ENCODE measurements around the gene PTPN5.

Gene PTPN5

DNA sequence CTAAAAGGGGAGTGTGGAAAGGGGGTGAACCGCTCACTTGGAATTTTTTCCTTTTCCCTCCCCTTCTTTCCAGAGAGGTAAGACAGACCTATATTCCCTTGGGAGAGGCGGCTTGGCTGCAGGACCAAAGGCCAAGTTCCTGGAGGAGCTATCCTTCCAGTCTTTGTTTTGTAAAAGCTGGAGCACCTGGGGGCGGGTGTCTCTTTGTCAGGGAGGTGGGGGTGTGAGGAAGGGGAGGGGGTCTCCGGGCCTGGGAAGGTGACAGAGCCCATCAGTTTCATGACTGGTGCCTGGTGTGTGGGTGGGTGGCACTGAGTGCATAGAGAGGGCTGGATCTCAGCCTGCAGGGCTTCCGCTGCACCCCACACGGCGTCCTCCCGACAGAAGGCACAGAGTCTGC, 18.5 kb downstream of the PTPN5 start:
- DNase-seq (ENCODE audit: low read depth): no peak

DNA sequence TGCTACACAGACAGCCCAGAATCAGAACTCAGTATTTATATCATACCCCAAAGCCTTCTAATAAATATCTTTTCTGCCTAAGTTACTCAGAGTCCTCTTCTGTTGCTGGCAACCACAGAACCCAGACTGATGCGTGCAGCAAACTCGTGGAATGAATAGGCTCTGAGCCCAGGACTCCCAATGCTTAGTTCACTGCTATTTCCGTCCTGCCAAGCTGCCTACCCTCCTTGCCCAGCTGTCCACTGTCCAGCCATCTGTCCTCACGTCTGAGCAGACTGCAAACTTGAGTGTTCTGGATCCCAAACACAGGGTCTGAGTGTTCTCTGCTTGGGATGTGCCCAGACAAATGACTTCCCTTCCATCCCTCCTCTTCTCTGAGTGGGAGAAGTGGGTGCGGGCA, 19.4 kb downstream of the PTPN5 start:
- no peak for DNase-seq (ENCODE audit: low read depth)

DNA sequence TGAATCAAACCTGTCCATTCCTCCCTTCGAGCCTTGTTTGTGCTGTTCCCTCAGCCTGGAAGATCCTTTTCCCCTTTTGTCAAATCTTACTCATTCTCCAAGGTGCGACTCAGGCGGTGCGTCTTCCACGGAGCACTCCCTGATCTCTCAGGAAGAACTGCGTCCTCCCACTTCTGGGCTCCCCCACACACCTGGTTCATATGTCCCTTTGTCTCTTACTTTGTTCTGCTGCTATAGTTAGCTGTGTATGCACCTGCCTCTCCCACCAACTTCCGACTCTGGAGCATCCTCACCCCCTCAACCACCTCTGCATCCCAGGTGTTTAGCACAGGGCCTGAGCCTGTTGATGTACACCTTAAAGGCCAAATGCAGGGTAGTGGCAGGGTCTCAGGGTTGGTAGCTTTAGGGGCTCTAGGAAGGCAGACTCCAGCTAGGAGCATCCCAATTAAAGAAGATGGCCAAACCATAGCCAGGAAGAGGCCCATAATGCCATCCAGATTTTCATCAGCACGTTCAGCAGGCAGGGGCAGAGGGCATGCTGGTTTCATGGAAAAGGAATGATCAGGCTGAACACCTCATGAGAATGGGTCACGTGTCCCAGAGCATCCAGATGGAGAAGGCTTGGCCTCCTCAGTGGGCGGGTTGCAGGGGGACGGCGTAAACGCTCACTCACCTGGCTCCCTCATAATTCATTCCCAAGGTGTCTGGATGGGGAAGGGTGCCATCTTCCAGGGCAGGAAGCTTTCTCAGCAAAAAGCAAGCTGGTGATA, 20.1 kb downstream of the PTPN5 start:
- DNase-seq (ENCODE audit: low read depth): no peak

DNA sequence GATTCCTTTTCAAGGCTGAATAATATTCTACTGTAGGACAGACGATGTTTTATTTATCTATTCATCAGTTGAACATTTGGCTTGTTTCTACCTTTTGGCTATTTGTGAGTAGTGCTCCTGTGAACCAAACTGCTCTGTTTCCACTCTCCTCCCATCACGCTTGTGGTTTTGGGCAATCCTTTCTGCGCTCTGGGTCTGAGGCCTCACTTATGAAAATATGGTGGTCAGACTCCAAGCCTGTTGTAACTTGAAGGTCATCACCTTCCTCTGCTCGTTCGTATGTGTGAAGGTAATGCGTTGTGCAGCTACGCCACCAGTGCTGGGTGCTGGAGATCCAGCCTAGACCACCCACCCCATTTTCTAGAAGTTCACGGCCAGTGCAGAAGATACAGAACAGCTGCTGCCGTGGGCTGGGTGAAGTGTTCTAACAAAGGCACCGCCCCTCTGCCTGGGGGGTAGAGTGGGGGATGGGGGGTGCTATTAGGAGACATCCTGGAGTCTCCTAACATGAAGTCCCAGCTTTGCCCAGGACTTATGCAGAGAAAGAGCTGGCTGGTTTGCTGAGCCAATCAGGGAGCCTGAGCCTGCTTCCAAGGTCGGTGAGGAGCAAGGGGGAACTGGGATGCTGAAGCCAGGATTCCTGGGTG, 21.0 kb downstream of the PTPN5 start:
- DNase-seq (ENCODE audit: low read depth): no peak

- no peak for DNase-seq (ENCODE audit: low read depth)
These were observed 21.7 kb downstream of the PTPN5 start for GRCh38 chr11:18769802-18770456.

DNA sequence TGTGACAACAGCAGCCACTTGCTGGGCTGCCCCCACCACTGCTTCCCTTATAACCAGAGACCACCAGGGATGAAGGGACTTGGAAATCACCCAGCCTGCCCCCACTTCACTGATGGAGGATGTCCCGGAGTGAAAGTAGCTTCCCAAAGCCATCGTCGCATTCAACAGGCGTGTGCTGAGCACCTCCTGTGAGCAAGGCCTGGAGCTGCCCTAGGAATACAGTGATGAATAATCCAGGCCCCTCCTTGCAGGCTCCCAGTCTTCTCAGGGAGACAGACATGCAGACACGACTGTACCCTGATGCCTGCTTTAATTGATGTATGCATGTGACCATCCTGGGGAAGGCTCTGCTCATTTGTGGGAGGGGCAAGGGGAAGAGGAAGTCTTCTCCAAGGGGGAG, 22.6 kb downstream of the PTPN5 start:
- no peak for DNase-seq (ENCODE audit: low read depth)

- DNase-seq (ENCODE audit: low read depth): no peak
These were observed 23.1 kb downstream of the PTPN5 start for GRCh38 chr11:18768472-18768901.

DNA sequence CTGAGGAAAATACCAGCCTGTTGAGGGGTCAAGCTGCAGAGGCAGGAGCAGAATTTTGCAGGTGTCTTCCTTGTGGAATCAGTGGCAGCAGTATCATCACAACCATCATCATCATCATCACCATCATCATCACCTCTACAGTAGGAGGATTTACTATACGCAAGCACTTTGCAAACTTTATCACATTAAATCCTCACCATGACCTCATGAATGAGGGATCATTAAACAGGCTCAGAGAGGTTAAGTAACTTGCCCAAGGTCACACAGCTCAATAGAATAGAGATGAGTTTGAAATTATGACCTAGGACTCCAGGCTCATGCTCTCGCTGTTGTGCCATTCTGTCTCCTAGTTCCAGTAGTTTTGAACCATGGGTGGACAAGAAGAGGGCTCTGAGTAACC, 25.6 kb downstream of the PTPN5 start:
- DNase-seq (ENCODE audit: low read depth): no peak

DNA sequence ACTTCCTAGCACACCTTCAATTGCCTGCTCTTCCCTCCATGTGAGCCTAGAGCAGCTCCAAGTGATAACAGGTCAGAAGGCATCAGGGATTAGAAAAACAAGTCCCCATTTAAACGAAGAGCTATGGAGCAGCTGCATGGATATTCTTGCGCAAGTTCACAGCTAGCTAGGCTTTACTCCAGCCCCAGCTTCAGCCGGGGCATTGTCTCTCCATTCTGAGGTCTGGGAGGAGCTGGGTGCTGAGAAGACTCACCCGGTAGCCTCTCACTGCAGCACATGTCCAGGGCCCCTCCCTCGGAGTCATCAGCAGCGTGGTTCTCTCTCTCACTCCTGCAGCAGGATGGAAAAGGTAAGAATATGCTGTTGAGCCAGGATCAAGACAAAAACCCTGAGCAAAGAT, 26.0 kb downstream of the PTPN5 start:
- no peak for DNase-seq (ENCODE audit: low read depth)

- DNase-seq (ENCODE audit: low read depth): no peak
These were observed 29.9 kb downstream of the PTPN5 start for GRCh38 chr11:18761741-18762140.

DNA sequence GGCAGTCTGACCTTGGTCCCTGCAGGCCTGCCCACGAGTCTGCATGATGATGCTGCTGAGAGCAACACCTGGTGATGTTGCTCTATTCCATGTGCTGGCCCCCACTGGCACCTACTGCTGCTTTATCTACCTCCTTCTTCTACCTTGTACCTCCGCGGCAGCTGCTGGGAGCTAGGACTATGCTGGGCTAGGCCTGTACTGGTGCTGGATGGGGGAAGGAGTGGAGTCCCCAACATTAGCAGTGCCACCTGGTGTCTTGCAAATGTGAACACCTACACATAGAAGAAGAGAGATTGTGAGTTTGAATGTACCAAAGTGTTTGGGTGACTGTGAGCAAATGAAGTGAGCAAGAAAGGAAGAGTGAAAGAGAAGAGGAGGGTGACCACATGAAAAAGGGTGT, 30.5 kb downstream of the PTPN5 start:
- DNase-seq (ENCODE audit: low read depth): no peak

GRCh38 chr11:18757811-18758210, 33.8 kb downstream of the PTPN5 start:
- DNase-seq (ENCODE audit: low read depth): no peak

DNA sequence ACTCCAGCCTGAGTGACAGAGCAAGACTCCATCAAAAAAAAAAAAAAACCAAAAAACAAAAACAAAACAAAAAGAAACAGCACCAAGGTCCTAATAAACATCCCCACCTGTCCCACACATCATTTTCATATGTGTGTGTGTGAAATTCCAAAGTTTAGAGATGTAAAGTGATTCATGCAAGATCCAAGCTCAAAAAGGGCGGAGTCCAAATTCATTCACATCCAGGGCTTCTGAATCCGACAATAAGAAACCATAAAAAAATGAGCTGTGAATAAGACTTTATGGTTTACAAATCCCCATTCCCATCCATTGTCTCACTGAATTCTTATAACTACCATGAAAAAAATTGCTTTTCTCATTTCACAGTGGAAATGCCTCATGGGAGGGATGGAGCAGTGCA, 34.7 kb downstream of the PTPN5 start:
- no peak for DNase-seq (ENCODE audit: low read depth)

DNA sequence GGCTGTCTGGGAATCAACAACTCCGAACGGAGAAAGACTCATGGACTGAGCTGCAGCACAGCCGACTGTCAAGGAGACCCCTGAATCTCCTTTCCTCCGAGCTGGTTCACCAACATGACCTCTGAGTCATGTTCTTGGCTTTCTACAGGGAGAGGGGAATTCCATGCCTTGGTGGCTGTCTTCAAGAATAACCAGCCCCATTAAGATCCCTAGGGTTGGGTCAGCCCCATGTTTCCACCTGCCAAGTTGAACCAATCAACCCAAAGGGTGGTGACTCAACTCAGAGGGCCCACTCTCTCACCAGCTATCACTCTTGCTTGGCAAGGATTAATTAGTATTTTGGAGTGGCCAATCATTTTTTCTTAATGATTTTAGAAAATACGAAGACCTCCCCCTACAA, 37.3 kb downstream of the PTPN5 start:
- DNase-seq (ENCODE audit: low read depth): no peak

DNA sequence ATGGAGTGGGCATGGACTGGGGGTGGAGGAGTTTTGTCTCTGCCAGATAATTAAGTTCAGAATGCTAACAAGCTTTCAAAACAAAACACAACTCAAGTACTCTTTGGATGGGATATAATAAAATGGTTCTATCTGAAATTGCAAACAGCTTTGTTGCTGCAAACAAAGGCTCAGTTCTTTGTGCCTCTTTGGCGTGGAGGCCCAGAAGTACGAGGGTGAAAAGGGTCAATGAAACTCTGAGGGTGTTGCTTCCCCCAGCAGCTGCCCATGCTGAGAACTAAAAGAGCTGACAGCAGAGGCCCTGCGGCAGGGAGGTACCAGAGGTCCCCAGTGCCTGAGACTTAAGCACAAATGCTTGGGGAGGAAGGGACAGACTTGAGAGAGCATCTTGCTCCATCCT, 39.1 kb downstream of the PTPN5 start:
- no peak for DNase-seq (ENCODE audit: low read depth)

DNA sequence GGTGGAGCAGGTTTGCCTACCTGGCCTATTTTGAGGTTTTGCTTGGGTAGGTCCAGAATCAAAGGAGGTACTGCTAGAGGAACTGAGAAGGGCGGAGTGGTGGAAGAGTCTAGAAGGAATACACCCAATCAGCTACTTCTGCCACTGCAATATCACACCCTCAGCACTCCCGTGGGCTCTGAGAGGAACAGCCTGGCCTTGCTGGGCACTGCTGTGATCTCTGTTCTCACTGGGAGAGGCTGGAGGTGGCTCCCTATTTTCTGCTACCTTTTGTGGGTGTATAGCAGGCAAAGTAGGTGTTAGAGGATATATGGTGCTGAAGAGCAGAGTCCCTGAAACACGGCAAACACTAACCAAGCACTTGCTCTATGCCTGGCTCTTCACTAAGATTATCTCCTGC, 40.7 kb downstream of the PTPN5 start:
- DNase-seq (ENCODE audit: low read depth): no peak

DNA sequence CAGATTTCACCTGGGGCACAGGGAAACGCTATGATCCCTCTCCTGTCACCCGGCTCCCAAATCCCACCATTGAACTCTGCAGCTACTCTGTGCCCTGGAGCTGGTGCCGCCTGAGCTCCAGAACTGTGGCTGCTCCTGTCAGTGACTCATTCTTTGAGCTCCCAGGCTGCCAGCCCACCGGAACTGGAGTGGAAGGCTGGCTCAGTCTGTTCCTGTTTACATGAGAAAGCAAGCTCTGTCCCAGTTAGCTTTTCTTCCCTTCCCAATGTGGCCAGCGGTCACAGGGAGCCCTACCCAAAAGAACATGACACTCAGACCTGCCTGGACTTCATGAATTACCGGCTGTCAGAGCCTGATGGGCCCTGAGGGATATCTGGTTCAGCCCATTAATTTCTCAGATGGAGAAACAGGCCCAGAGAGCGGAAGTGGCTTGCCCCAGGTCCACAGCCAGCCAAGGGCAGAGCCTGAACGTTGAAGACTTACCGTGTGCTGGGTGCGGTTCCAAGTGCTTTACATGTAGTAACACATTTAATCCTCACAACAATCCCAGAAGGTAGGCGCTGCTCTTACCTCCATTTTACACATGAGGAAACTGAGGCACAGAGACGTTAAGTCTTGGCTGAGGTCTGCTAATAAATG, 41.8 kb downstream of the PTPN5 start:
- no peak for DNase-seq (ENCODE audit: low read depth)

GRCh38 chr11:18748766-18749365, 42.7 kb downstream of the PTPN5 start:
- no peak for DNase-seq (ENCODE audit: low read depth)

DNA sequence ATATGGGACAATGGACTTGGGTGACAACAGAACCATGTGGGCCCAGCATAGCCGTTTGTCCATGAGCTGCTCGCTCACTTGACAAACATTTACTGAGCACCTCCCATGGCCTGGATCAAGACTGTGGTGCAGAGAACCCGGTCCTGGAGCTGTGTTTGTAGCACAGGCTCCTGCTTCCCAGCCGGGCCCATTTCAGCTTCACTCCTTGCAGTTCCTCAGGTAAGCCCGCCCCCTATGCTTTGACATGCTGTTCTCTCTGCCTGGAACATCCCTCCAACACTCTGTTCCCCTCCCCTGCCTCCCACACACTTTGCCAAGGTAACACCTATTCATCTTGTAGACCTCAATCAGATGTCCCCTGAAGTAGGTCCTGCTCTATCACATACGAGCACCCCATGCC, 46.3 kb downstream of the PTPN5 start:
- DNase-seq (ENCODE audit: low read depth): no peak

DNA sequence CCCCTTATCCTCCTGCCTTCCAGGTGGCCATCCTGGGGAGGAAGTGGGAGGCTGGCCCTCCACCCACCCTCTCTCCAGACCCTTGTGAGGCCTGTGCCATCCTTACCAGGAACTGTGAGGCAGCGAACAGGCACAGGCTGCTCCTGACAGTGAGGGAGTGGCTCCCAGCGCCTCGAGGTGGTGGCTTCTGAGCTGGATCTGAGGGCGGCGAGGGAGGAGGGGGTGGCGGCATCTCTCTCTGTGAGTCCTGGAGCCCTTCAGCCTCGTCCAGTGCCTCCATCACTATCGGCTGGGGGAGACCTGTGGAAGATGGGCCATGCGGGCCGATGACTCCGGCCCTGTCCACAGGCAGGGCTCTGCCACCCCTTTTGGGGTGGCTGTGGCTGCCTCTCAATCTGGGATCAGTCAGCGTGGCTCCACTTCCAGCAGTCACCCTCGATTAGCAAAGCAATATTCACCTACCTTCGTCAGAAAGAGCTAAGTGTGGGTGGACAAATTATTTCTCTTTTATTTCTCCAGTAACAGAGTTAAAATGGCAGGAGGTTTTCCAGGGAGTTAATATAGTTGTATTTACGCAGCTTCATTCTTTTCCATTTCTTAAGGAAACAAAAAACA, 47.6 kb downstream of the PTPN5 start:
- no peak for DNase-seq (ENCODE audit: low read depth)

DNA sequence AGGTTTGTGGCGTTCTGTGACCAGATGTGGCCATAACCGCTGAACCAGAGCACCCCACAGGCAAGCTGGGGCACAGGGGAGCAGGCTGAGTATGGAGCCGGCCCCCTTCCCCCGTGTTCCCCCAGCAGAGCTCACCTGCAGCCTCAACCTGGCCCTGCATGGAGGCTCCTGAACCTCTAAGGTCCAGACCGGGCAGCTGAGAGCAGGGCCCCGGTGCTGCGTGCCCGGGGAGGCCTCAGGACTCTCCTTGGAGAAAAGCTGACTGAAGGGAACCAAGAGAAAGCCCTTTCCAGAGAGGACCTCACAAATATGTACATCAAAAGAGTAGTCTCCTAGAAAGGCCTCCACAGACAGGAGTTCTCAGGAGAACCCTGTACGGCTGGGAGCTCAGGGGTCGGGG, 48.2 kb downstream of the PTPN5 start:
- DNase-seq (ENCODE audit: low read depth): no peak

DNA sequence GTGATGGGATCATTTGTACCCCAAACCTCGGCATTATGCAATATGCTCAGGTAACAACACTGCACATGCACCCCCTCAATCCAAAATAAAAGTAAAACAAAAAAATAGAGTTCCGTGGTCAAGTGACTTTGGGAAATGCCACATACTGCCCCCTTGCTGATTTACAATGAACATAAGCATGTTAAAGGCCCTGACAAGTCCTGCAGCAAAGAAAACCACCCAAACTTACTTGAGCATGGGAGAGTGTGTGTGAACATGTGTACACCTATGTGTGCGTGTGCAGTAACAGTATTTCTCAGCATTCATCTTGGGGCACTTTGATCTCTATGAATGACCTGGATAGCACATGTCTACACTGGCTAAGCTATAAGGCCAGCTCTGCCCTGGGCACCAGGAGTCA, 49.8 kb downstream of the PTPN5 start:
- DNase-seq (ENCODE audit: low read depth): no peak

Data from stimulated activated CD4-positive, alpha-beta T cell treated with anti-CD3 and anti-CD28 coated beads, Interleukin-2, amount 100 ng/mL, for 4 hours (primary cell).